ENCODE measurements around the gene TBC1D14.
"Not testable (repeated sequence)": the region's sequence is repeated elsewhere in the genome, so short reads cannot be mapped to it uniquely, and the experiment has no call there.

Gene TBC1D14

GRCh38 chr4:7062816-7063215 is 153.2 kb downstream of the TBC1D14 start:
- no peak for DNase-seq (ENCODE audit: low spot score)

GRCh38 chr4:7063362-7063761 is 153.7 kb downstream of the TBC1D14 start:
- DNase-seq (ENCODE audit: low spot score): no peak

- no peak for DNase-seq (ENCODE audit: low spot score)
Measured at GRCh38 chr4:7066006-7066405, 156.4 kb downstream of the TBC1D14 start.

GRCh38 chr4:7066493-7066892 is 156.9 kb downstream of the TBC1D14 start:
- DNase-seq (ENCODE audit: low spot score): no peak

GRCh38 chr4:7067126-7067451 is 157.5 kb downstream of the TBC1D14 start:
- no peak for DNase-seq (ENCODE audit: low spot score)

GRCh38 chr4:7067452-7068278 is 158.0 kb downstream of the TBC1D14 start, which contains the start of gene GRPEL1:
Gene GRPEL1, minus strand, starts transcription at chr4:7068064. Its CDS starts 32 bp downstream, at chr4:7068032.
- DNase-seq (ENCODE audit: low spot score): peak; percentile 97

GRCh38 chr4:7068279-7068842 is 158.7 kb downstream of the TBC1D14 start:
- DNase-seq (ENCODE audit: low spot score): no peak

- DNase-seq (ENCODE audit: low spot score): peak; percentile 39
Measured at GRCh38 chr4:7068883-7069282, 159.3 kb downstream of the TBC1D14 start.

GRCh38 chr4:7070729-7071511 is 161.3 kb downstream of the TBC1D14 start:
- peak; percentile 80 for DNase-seq (ENCODE audit: low spot score)

GRCh38 chr4:7073059-7073458 is 163.4 kb downstream of the TBC1D14 start:
- no peak for DNase-seq (ENCODE audit: low spot score)

- DNase-seq (ENCODE audit: low spot score): peak; percentile 86
Measured at GRCh38 chr4:7073526-7074390, 164.1 kb downstream of the TBC1D14 start.

GRCh38 chr4:7074426-7074825 is 164.8 kb downstream of the TBC1D14 start:
- DNase-seq (ENCODE audit: low spot score): no peak

- no peak for DNase-seq (ENCODE audit: low spot score)
Measured at GRCh38 chr4:7075962-7076695, 166.5 kb downstream of the TBC1D14 start.

GRCh38 chr4:7076696-7077082 is 167.1 kb downstream of the TBC1D14 start:
- no peak for DNase-seq (ENCODE audit: low spot score)

GRCh38 chr4:7077371-7077770 is 167.7 kb downstream of the TBC1D14 start:
- no peak for DNase-seq (ENCODE audit: low spot score)

GRCh38 chr4:7078025-7078424 is 168.4 kb downstream of the TBC1D14 start:
- DNase-seq (ENCODE audit: low spot score): no peak

GRCh38 chr4:7079483-7079882 is 169.9 kb downstream of the TBC1D14 start:
- DNase-seq (ENCODE audit: low spot score): not testable (repeated sequence)

GRCh38 chr4:7079909-7080308 is 170.3 kb downstream of the TBC1D14 start:
- DNase-seq (ENCODE audit: low spot score): not testable (repeated sequence)
